Cortex of kidney (tissue), 1 donor: Measurements from ENCODE around the gene HSPA12B.
A peak's percentile ranks its signal among the peaks of the same experiment; 100 is the strongest.

Experiments used
- DNase-seq: peaks from one replicate; lab custom pipeline; 2025; lab: John Stamatoyannopoulos, UW

Gene HSPA12B

GRCh38 chr20:3767110-3767426, 34.6 kb downstream of the HSPA12B start:
- no peak for DNase-seq

DNA sequence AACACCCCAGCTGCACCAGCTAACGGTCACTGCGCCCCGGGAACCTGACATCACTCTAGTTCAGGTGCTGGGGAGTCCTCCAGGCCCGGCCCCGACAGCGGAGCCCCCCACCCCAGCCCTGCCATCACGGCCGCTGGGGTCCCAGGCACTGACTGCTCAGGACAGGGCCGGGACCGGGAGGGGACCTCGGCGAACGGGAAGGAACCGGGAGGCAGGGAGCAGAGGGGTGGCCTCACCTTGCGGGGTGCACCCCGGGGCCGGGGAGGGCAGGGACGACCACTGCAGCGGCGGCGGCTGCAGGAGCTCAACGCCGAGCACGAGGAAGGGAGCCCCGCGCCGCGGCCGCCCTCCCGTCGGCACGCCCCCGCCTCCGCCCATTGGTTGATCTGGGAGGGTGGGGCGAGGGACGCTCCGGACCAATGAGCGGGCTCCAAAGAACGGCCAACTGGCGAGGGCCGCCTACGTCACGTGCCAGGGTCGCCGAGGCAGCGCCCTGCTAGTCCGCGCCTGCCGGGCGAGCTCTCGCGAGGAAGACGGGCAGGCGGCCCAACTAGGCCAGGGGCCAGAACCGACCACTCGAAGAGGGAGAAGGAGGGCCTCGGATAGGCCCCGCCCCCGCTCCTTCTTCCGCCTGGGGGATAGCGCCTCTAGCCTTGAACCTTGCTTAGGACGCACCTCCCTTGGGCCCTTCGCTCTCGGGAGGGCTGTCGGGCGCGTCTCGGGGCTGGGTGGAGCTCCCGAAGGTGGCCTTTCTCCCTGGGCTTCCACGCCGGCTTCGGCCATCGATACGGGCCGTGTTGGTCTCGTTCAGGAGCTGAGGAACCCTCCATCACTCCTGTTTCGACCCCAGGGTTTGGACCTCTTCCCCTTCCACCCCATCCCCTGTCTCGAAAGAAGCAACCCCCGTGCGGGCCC, 35.2 kb downstream of the HSPA12B start, which contains the start of gene ADISSP:
Gene ADISSP, minus strand, starts transcription at position 327 of the 915 bp plus-strand sequence. CDS start 7,653 bp downstream, outside the sequence.
- peak; percentile 100 for DNase-seq

- no peak for DNase-seq
These were observed 36.1 kb downstream of the HSPA12B start for GRCh38 chr20:3768342-3769130.

- no peak for DNase-seq
These were observed 39.1 kb downstream of the HSPA12B start for GRCh38 chr20:3771552-3772058.

DNA sequence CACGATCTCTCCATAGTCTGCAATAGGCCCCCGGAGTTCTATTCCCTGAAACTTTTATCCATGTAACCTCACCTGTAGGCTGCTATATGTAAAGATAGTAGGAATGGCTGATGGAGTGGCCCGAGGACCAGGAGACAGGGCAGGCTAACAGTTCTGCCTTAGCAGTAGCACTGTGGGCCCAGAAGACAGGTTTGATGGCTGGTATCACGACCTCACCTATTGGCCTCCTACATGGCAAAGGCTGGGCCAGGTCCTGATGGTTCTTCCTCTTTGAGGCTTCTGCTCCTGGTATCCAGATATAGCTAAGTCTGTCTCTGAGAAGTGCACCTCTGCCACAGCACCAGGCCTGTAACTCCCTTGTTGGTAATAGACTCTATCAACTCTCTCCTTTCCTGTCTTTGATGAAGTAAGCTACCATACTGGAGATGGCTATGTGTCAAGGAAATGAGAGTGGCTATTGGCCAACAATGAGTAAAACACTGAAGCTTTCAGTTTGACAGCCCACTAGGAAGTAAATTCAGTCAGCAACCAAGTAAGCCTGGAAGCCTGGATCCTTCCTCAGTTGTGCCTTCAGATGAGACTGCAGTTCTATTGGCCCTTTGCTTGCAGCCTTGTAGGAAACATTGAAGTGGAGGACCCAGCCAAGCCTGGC, 43.1 kb downstream of the HSPA12B start:
- DNase-seq, result no peak

DNA sequence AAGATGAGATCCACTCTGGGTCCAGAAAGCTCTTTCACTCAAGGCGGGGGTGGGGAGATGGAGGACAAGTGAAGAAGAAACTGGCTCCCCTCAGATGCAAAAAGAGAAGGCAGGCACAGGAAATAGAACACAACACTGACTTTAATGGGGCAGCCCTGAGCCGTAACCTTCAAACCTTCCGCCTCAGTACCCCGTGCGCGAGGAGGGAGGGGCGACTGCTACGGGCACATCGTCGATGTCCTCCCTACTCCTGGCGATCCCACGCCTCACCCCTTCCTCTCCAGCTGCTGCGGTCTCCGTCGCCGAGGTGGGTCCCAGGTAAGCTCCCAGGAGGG, 44.9 kb downstream of the HSPA12B start:
- no peak for DNase-seq

- no peak for DNase-seq
These were observed 45.5 kb downstream of the HSPA12B start for GRCh38 chr20:3777716-3778629.

- no peak for DNase-seq
These were observed 46.5 kb downstream of the HSPA12B start for GRCh38 chr20:3778976-3779375.

- no peak for DNase-seq
These were observed 48.8 kb downstream of the HSPA12B start, which contains the start of gene SPEF1 for GRCh38 chr20:3781153-3781910. SPEF1 (minus strand) TSS chr20:3781448; CDS start chr20:3781287, 161 bp downstream.

DNA sequence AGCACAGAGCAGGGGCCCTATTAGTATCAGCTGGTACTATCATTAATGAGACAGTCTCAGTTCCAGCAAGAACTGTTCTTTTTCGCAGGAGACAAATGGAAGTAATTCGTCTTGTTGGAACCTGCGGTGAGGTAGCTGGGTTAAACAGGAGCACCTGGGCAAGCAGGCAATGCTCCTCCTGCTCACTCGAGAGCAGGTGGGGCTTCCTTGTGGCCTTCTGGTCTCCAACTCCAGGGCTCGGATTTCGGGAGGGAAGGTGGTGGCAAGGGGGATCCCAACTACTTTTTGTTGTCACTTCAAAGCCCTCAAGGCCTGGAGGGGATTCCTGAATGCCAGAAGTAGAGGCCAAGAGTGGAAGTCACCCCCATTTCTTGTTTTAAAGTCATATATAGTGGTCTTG, 50.1 kb downstream of the HSPA12B start:
- DNase-seq, result no peak

GRCh38 chr20:3783068-3783489, 50.6 kb downstream of the HSPA12B start:
- no peak for DNase-seq

GRCh38 chr20:3783511-3784195, 51.2 kb downstream of the HSPA12B start:
- no peak for DNase-seq

DNA sequence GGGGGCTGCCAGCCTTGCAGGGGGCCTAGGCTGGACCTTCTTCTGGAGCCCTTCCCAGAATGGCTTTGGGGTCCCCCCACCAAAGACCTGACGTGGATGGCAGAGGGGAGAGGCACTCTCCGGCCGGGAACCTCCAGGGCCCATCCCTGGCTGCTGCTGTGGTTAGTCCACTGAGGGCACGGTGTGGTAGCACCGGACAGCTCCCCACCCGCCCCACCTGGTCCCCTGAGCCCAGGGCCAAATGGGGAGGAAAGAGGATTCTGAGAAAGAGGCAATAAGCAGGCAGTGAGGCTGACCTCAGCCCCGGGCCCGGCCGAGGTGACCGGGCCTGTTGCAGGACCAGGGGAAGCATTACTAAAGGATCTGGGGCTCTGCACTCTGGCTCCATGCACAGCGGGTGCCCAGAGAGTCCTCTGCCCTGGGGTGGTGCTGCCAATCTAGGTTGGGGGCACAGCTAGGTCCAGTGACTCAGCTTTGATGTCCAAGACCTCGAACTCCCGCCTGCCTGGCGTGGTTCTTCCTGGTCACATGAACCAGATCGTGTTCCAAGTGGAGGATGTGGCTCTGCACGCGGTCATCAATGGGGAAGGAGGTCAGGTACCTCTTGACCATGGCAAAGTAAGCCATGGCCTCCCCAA, 51.9 kb downstream of the HSPA12B start:
- DNase-seq, result no peak

DNA sequence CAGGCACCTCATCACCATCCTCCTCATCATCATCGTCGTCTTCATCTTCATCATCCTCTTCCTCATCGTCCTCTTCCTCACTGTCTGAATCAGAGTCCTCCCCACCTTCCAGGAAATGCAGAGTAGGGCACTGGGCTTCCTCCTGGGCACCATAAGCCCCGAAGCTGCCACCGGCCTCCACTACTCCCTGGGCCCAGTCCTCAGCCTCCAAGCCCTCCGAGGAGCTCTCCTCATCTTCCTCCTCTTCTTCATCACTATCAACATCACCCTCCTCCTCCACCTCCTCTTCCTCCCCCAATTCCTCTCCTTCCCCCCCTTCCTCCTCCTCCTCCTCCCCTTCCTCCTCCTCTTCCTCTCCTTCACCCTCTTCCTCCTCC, 52.4 kb downstream of the HSPA12B start:
- DNase-seq, result no peak

- no peak for DNase-seq
These were observed 53.0 kb downstream of the HSPA12B start for GRCh38 chr20:3785240-3786125.

GRCh38 chr20:3786126-3786484, 53.6 kb downstream of the HSPA12B start:
- no peak for DNase-seq

- DNase-seq, result no peak
These were observed 54.3 kb downstream of the HSPA12B start, which contains the start of gene CENPB for GRCh38 chr20:3786665-3787323. CENPB (minus strand) TSS chr20:3786740; CDS start chr20:3786483, 257 bp downstream.
